T-cell (primary cell): ENCODE results near the gene IMMP2L. TPM values are rescaled to one million over a fixed set of nuclear protein-coding genes. Genes with fewer than 3 reads are reported as not detected.

ENCODE experiments used
- ATAC-seq, 4 experiments: fragments of 200-7000 bp in 3 of 4; fragments of 150-1000 bp in 1 of 4; cut with Tn5 transposase; replicated peaks in 1 of 4; 1 replicate in 3 of 4; 2 replicates in 1 of 4; pipeline ENCODE4 v1.10.0; 2021; ENCODE audit warnings: moderate library complexity in 3 of 4, mild to moderate bottlenecking in 2 of 4, moderate number of reproducible peaks in 1 of 4
- CTCF ChIA-PET, 2 donors: fragments of 300-600 bp; sonication (Branson Sonifier 250); formaldehyde crosslinking; loops; one replicate each; lab custom pipeline; 2022; ENCODE audit warnings: antibody characterized with exemption in 2 of 2; lab: Charles Lee
- POLR2A ChIA-PET, 2 donors: fragments of 300-600 bp; sonication (Branson Sonifier 250); formaldehyde crosslinking; loops; one replicate each; lab custom pipeline; 2022; ENCODE audit warnings: antibody characterized with exemption in 2 of 2; lab: Charles Lee
- DNase-seq, 35 experiments: peaks; one replicate each; pipeline versions ENCODE4 v3.0.0 to v3.0.0-alpha.2; 2013 to 2023
- H3K27ac ChIP-seq: one replicate; pipeline ENCODE4 v1.5.1; 2013; ENCODE audit warnings: low read length
- H3K27me3 ChIP-seq, 2 experiments: replicated peaks in 1 of 2; 1 replicate in 1 of 2; 2 replicates in 1 of 2; pipeline versions ENCODE4 v1.6.1 to v1.7.0; 2013; ENCODE audit warnings: low read length in 1 of 2, mixed read lengths in 1 of 2; ENCODE audit not compliant: control insufficient read depth in 2 of 2, insufficient read depth in 2 of 2; ENCODE audit errors: extremely low read depth in 1 of 2
- H3K36me3 ChIP-seq, 2 donors: 1 replicate in 1 of 2; 2 replicates in 1 of 2; pipeline versions ENCODE4 v1.6.1 to v1.7.0; 2013; ENCODE audit warnings: low read length in 1 of 2; ENCODE audit not compliant: control insufficient read depth in 2 of 2, insufficient read depth in 1 of 2; ENCODE audit errors: extremely low read depth in 1 of 2
- H3K4me1 ChIP-seq, 2 experiments: 1 replicate in 1 of 2; 2 replicates in 1 of 2; pipeline versions ENCODE4 v1.6.1 to v1.7.0; 2013; ENCODE audit warnings: low read length in 2 of 2, mixed read lengths in 1 of 2; ENCODE audit not compliant: insufficient read depth in 2 of 2, control insufficient read depth in 1 of 2; ENCODE audit errors: extremely low read depth in 1 of 2
- H3K4me3 ChIP-seq, 2 donors: 1 replicate in 1 of 2; 2 replicates in 1 of 2; pipeline versions ENCODE4 v1.5.1 to v1.7.0; 2013; ENCODE audit warnings: mild to moderate bottlenecking in 2 of 2, low read length in 1 of 2, moderate library complexity in 1 of 2; ENCODE audit not compliant: control insufficient read depth in 1 of 2; ENCODE audit errors: extremely low read depth in 1 of 2
- H3K9me3 ChIP-seq: 2 replicates; pipeline ENCODE4 v1.7.0; 2013
- H3K27ac Mint-ChIP-seq, 2 donors: one replicate each; pipeline ENCODE4 v1.8.0; 2020 to 2021; ENCODE audit warnings: mild to moderate bottlenecking in 2 of 2, mixed read lengths in 2 of 2
- H3K27me3 Mint-ChIP-seq, 2 donors: one replicate each; pipeline ENCODE4 v1.8.0; 2021 to 2022; ENCODE audit warnings: mixed read lengths in 2 of 2
- H3K36me3 Mint-ChIP-seq: one replicate; pipeline ENCODE4 v1.8.0; 2021; ENCODE audit warnings: mixed read lengths
- H3K4me1 Mint-ChIP-seq, 3 donors: one replicate each; pipeline ENCODE4 v1.8.0; 2020 to 2022; ENCODE audit warnings: mixed read lengths in 3 of 3, mild to moderate bottlenecking in 1 of 3
- H3K4me3 Mint-ChIP-seq, 3 donors: one replicate each; pipeline ENCODE4 v1.8.0; 2020 to 2022; ENCODE audit warnings: mild to moderate bottlenecking in 3 of 3, mixed read lengths in 3 of 3, moderate library complexity in 3 of 3
- H3K9me3 Mint-ChIP-seq, 3 donors: one replicate each; pipeline ENCODE4 v1.8.0; 2020 to 2022; ENCODE audit warnings: mixed read lengths in 3 of 3
- WGBS: methylation state at CpG from one replicate; pipeline ENCODE4 v1.1.5; 2013; ENCODE audit warnings: missing lambda C conversion rate; ENCODE audit not compliant: insufficient coverage; 5-methylcytosine and 5-hydroxymethylcytosine counted together
- total RNA-seq, 35 experiments: library from RNA in 6 of 35; stranded (reverse) in 6 of 35; fragments of 120-200 nt in 1 of 35; gene quantifications; one replicate each; pipeline versions ENCODE4 v1.2.1 to v1.2.4 and lab custom pipeline; 2013 to 2026

The IMMP2L gene
- total RNA-seq, 5 donors from 2014 or later (not counting 1 experiment from before 2014, with no cell fraction given): 14.1 to 27.3 (median 21.7) TPM

DNA sequence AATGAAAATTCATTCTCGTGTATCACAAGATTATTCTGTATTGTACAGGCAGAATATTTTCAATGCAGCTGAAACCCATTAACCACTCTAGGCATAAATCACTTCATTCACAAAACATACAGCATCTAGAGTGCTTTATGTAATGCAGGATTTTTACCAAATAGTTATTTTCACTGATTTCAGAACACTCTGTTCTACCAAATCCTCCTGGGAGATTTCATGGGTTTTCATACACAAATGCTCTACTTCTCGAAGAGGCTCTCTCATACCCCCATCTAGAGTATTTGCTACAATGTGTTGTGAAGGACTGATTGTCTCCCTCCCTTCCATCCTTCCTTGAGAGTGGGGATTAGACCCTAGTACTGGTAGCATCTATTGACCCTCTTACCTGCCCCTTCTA is 680.6 kb downstream of the IMMP2L start:
- CTCF ChIA-PET: no interaction called here
- WGBS: no CpG with 5 or more reads among the region's 2 CpGs
- H3K27ac Mint-ChIP-seq: no peak overlapping the region

DNA sequence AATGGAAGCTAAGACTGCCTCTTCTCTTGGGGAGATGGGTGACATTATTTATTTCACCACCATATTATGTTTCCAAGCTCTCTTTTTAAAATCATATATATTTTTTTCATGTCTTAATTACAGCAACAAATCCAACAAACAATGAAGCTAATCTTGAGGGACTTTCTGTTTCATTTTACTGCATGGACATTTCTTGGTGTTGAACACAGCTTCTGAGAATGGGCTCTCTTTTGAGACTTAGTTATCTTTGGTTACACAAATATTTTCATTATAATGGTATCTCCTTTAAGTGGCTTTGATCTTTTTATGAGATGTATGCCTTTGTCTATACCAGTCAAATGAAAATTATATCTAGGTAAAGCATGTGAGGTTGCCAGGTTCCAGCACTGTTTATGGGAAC is 681.3 kb downstream of the IMMP2L start:
- H3K4me3 Mint-ChIP-seq: no peak overlapping the region
- H3K36me3 ChIP-seq: no peaks in the 10 kb centered on the region

More for the DNA sequence above, 680.6 kb downstream of the IMMP2L start:
- H3K9me3 Mint-ChIP-seq: no peaks in the 10 kb centered on the region
- Histone ChIP-seq H3K36me3 (no peaks in the 10 kb centered on the region), H3K4me3 (no peak overlapping the region), H3K9me3 (no peaks in the 10 kb centered on the region), H3K27me3 (no peaks in the 10 kb centered on the region), H3K27ac (no peak overlapping the region), H3K4me1 (no peaks in the 10 kb centered on the region)
- no peak for ATAC-seq
- H3K4me3 Mint-ChIP-seq: no peak overlapping the region
- no peaks in the 10 kb centered on the region for H3K36me3 Mint-ChIP-seq
- no peaks in the 10 kb centered on the region for H3K27me3 Mint-ChIP-seq
- peaks cover 0 to 3% (median 2%) of the 10 kb centered on the region in 3 donors for H3K4me1 Mint-ChIP-seq
- POLR2A ChIA-PET: no interaction called here
- no peak for DNase-seq

DNA sequence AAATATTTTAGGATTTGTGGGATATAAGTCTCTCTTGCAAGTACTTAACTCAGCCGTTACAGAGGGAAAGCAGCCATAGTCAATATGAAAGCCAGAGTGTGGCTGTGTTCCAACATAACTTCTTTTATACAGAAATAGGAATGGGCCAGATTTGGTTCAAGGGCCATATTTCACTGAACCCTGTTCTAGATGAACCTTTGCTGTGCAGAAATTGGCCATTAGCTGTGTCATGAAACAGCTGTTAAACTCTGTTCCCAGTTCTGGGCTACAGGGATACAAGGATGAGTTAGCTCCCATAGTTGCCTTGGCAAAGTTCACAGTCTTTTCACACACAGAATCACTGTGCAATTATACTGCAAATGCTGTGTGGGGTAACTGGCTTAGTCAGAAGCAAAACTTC is 685.3 kb downstream of the IMMP2L start:
- Mint-ChIP-seq H3K27ac (no peak overlapping the region), H3K27me3 (no peaks in the 10 kb centered on the region), H3K36me3 (no peaks in the 10 kb centered on the region), H3K9me3 (no peaks in the 10 kb centered on the region), H3K4me1 (peaks cover 0 to 2% (median 2%) of the 10 kb centered on the region in 3 donors), H3K4me3 (no peak overlapping the region)
- WGBS: no CpG with 5 or more reads among the region's 1 CpG
- peaks cover 0 to under 1% of the 10 kb centered on the region in 2 experiments for H3K4me1 ChIP-seq
- CTCF ChIA-PET: no interaction called here
- no peak overlapping the region for H3K27ac ChIP-seq
- POLR2A ChIA-PET: no interaction called here
- no peaks in the 10 kb centered on the region for H3K27me3 ChIP-seq
- H3K9me3 ChIP-seq: no peaks in the 10 kb centered on the region
- no peak overlapping the region for H3K4me3 ChIP-seq
- no peaks in the 10 kb centered on the region for H3K36me3 ChIP-seq
- ATAC-seq: no peak
- DNase-seq: no peak

More for the DNA sequence above, 681.3 kb downstream of the IMMP2L start:
- ChIA-PET CTCF (no interaction called here), POLR2A (no interaction called here)
- Histone ChIP-seq H3K4me1 (no peaks in the 10 kb centered on the region), H3K27ac (no peak overlapping the region), H3K4me3 (no peak overlapping the region), H3K9me3 (no peaks in the 10 kb centered on the region), H3K27me3 (no peaks in the 10 kb centered on the region)
- no peaks in the 10 kb centered on the region for H3K36me3 Mint-ChIP-seq
- ATAC-seq: no peak
- H3K9me3 Mint-ChIP-seq: no peaks in the 10 kb centered on the region
- DNase-seq: no peak
- no peak overlapping the region for H3K27ac Mint-ChIP-seq
- H3K27me3 Mint-ChIP-seq: no peaks in the 10 kb centered on the region
- peaks cover 0 to 3% (median 2%) of the 10 kb centered on the region in 3 donors for H3K4me1 Mint-ChIP-seq

DNA sequence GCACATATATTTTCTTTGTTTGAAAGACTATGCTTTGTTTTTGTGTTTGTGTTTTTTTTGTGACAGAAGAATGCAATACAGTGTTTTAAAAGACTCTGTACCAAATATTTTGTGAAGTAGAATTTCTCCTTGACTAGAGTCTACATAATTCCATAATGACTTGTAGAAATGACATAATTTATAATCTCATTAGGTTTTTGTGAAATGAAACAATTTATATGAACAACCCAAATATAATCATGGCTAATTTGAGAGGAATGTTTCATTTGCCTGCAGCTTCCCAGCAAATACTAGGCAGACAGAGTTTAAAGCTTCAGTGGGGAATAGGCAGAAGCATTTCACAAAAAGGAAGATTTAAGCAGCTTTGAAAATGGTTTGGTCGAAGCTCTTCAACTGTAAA is 686.9 kb downstream of the IMMP2L start:
- Mint-ChIP-seq H3K27ac (no peak overlapping the region), H3K9me3 (no peaks in the 10 kb centered on the region), H3K4me1 (no peaks in the 10 kb centered on the region), H3K27me3 (no peaks in the 10 kb centered on the region), H3K36me3 (no peaks in the 10 kb centered on the region), H3K4me3 (no peak overlapping the region)
- no CpG with 5 or more reads among the region's 1 CpG for WGBS
- DNase-seq: no peak
- ATAC-seq: no peak
- POLR2A ChIA-PET: interaction anchor here in 1 of 2 donors (0.7 kb wide), 1 partner anchor 40 kb away, joined by 4 read pairs; no protein-coding TSS in a partner anchor
- Histone ChIP-seq H3K27ac (no peak overlapping the region), H3K9me3 (no peaks in the 10 kb centered on the region), H3K36me3 (no peaks in the 10 kb centered on the region), H3K27me3 (no peaks in the 10 kb centered on the region), H3K4me1 (peaks cover 0 to 9% of the 10 kb centered on the region in 2 experiments), H3K4me3 (no peak overlapping the region)
- CTCF ChIA-PET: no interaction called here

DNA sequence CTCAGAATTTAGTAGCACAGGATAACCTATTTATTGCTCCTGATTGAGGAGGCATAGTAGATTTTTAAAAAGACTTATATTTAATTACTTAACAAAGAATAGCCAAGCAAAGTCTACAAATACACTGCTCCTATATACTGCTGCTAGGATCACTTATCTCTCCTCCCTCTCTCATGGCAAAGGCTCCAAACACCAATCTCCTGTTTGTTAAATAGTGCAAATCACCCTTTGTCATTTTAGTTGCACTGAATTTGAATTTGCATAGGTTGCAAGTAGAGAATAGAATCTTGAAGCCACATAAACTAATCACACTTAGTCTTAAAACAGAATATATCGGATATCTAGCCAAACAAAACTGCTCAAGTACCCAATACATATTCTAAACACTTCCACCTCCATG is 690.4 kb downstream of the IMMP2L start:
- CTCF ChIA-PET: no interaction called here
- Mint-ChIP-seq H3K9me3 (peaks cover 0 to 4% (median 3%) of the 10 kb centered on the region in 3 donors), H3K36me3 (no peaks in the 10 kb centered on the region)

DNA sequence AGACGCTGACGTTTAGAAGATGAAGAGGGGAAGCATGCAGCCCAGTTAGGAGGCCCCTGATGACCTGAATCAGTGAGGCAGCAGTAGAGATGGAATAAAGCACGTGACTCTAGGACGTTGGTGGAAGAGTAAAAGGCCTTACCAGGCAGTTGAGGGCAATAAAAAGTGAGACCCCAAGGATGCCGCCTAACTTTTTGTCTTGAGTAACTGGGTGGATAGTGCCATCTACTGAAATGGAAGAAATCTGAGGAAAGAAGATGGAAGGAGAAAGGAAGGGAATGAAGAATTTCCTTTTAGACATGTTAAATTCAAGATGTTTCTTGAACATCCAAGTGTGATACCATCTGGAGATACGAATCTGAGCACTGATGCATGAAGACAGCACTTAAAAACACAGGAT is 691.4 kb downstream of the IMMP2L start:
- ChIA-PET CTCF (no interaction called here), POLR2A (interaction anchor here in 1 of 2 donors (0.6 kb wide), 1 partner anchor 126 kb away, joined by 3 read pairs; no protein-coding TSS in a partner anchor)
- DNase-seq (no peak), ATAC-seq (no peak)
- H3K4me3 ChIP-seq: no peak overlapping the region
- H3K36me3 Mint-ChIP-seq: no peaks in the 10 kb centered on the region
- no peaks in the 10 kb centered on the region for H3K27me3 Mint-ChIP-seq
- no peaks in the 10 kb centered on the region for H3K9me3 ChIP-seq
- no peak overlapping the region for H3K27ac Mint-ChIP-seq
- no peaks in the 10 kb centered on the region for H3K4me1 Mint-ChIP-seq
- H3K9me3 Mint-ChIP-seq: peaks cover 0 to 6% (median 4%) of the 10 kb centered on the region in 3 donors
- WGBS: 84% methylated on average over 6 of the region's 6 CpGs
- H3K36me3 ChIP-seq: no peaks in the 10 kb centered on the region
- H3K27me3 ChIP-seq: no peaks in the 10 kb centered on the region
- no peak overlapping the region for H3K27ac ChIP-seq
- peaks cover 0 to 13% of the 10 kb centered on the region in 2 experiments for H3K4me1 ChIP-seq
- no peak overlapping the region for H3K4me3 Mint-ChIP-seq

More for the DNA sequence above, 690.4 kb downstream of the IMMP2L start:
- ATAC-seq (no peak), DNase-seq (no peak)
- Mint-ChIP-seq H3K4me1 (no peaks in the 10 kb centered on the region), H3K27ac (no peak overlapping the region), H3K4me3 (no peak overlapping the region), H3K27me3 (no peaks in the 10 kb centered on the region)
- POLR2A ChIA-PET: interaction anchor here in 1 of 2 donors (0.6 kb wide), 1 partner anchor 126 kb away, joined by 3 read pairs; no protein-coding TSS in a partner anchor
- Histone ChIP-seq H3K27me3 (no peaks in the 10 kb centered on the region), H3K4me3 (no peak overlapping the region), H3K27ac (no peak overlapping the region), H3K9me3 (no peaks in the 10 kb centered on the region), H3K36me3 (no peaks in the 10 kb centered on the region), H3K4me1 (peaks cover 0 to 13% of the 10 kb centered on the region in 2 experiments)
- no CpG with 5 or more reads among the region's 1 CpG for WGBS
